ENCODE results near the gene ALPL. TPM values are rescaled to one million over a fixed set of nuclear protein-coding genes. Genes with fewer than 3 reads are reported as not detected.

Gene ALPL
- total RNA-seq, 1 donor from 2014 or later = 11.7 TPM

DNA sequence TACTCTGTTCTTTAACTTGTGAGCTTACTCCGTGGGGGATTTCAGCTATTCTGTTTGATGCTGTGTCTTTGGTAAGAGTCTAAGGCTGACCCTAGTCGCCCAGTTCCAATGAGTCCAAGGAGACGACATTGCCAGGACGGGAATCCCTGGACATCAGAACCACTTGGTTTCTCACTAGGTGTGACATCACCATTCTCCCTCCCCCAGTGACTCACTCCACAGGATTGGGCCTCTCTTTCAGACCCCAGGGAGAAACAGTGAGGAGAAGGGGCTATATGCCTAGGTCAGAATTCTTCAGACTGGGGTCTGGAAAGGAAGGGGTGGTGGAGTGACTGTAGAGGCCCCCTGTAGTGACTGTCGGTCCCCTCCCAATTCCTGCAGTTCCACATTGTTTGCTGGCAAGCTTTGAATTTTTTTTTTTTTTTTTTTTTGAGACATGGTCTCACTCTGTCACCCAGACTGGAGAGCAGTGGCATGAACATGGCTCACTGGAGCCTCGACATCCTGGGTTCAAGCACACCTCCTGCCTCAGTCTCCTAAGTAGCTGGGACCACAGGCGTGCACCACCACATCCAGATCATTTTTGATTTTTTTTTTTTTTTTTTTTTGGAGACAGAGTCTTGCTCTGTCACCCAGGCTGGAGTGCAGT, 21.3 kb downstream of the ALPL start:
- H3K4me3 Mint-ChIP-seq (ENCODE audit: unreplicated experiment) = no peak overlapping the region

GRCh38 chr1:21531241-21531640, 22.0 kb downstream of the ALPL start:
- H3K9me3 Mint-ChIP-seq (ENCODE audit: unreplicated experiment) = no peaks in the 10 kb centered on the region
- TF ChIP-seq, protein P1, sequence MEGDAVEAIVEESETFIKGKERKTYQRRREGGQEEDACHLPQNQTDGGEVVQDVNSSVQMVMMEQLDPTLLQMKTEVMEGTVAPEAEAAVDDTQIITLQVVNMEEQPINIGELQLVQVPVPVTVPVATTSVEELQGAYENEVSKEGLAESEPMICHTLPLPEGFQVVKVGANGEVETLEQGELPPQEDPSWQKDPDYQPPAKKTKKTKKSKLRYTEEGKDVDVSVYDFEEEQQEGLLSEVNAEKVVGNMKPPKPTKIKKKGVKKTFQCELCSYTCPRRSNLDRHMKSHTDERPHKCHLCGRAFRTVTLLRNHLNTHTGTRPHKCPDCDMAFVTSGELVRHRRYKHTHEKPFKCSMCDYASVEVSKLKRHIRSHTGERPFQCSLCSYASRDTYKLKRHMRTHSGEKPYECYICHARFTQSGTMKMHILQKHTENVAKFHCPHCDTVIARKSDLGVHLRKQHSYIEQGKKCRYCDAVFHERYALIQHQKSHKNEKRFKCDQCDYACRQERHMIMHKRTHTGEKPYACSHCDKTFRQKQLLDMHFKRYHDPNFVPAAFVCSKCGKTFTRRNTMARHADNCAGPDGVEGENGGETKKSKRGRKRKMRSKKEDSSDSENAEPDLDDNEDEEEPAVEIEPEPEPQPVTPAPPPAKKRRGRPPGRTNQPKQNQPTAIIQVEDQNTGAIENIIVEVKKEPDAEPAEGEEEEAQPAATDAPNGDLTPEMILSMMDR (IDR thresholded peaks at IDR 0.05; ENCODE audit: unreplicated experiment) = no peak
- H3K27ac Mint-ChIP-seq (ENCODE audit: unreplicated experiment) = no peak overlapping the region
- no peak for DNase-seq (ENCODE audit: low spot score)
- peaks cover 2% of the 10 kb centered on the region for H3K27me3 Mint-ChIP-seq (ENCODE audit: unreplicated experiment)
- no peaks in the 10 kb centered on the region for H3K36me3 Mint-ChIP-seq (ENCODE audit: low read depth, unreplicated experiment)
- H3K4me1 Mint-ChIP-seq (ENCODE audit: unreplicated experiment) = no peaks in the 10 kb centered on the region
- no peak overlapping the region for H3K4me3 Mint-ChIP-seq (ENCODE audit: unreplicated experiment)

More for the DNA sequence above, 21.3 kb downstream of the ALPL start:
- H3K4me1 Mint-ChIP-seq (ENCODE audit: unreplicated experiment) = peaks cover 1% of the 10 kb centered on the region
- H3K27me3 Mint-ChIP-seq (ENCODE audit: unreplicated experiment) = peaks cover 2% of the 10 kb centered on the region
- TF ChIP-seq, protein P1 (IDR thresholded peaks at IDR 0.05; ENCODE audit: unreplicated experiment) = no peak
- no peak for DNase-seq (ENCODE audit: low spot score)
- no peaks in the 10 kb centered on the region for H3K36me3 Mint-ChIP-seq (ENCODE audit: low read depth, unreplicated experiment)
- no peak overlapping the region for H3K27ac Mint-ChIP-seq (ENCODE audit: unreplicated experiment)
- no peaks in the 10 kb centered on the region for H3K9me3 Mint-ChIP-seq (ENCODE audit: unreplicated experiment)

DNA sequence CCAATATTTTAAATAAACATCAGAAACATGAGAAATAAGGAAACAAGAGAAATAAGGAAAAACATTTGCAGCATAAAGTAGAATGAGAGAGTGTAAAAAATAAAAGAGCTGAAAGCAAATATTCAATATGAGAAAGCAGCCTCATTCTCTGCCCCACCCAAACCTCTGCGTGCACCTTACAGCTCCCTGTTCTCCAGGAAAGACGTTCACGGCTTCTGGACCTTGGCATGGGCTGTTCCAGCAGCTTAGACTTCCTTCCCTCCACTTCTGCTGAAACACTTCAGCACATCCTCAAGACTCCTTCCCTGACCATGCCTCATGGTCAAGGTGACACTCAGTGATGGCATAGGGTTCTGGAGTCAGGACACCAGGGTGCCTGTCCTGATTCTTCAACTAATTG, 23.3 kb downstream of the ALPL start:
- no peak overlapping the region for H3K27ac Mint-ChIP-seq (ENCODE audit: unreplicated experiment)
- DNase-seq (ENCODE audit: low spot score) = no peak
- H3K36me3 Mint-ChIP-seq (ENCODE audit: low read depth, unreplicated experiment) = no peaks in the 10 kb centered on the region

DNA sequence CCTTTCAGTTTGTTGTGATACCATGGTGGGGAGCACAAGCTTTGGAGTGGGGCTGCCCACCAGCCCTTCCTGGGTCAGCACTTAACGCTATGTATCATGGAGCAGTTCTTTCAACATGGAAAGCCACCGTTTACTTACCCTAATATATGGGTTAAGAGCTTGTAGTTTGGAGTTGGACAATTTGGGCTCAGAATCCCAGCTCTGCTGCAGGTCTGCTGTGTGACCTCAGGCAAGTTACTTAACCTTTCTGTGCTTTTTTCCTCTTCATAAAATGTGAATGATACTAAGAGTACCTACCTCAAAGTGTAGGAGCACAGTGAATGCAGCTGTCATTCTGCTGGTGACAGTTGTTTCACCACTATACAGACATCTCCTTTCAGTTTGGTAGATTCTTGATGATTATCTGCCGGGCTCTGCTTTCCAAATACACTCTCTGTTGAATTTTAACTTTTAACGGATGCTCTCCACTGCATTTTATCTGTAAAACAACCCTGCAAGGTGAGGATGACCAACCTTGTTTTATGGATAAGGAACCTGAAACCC, 23.8 kb downstream of the ALPL start:
- Mint-ChIP-seq H3K4me1 (ENCODE audit: unreplicated experiment) (no peaks in the 10 kb centered on the region), H3K27ac (ENCODE audit: unreplicated experiment) (no peak overlapping the region), H3K36me3 (ENCODE audit: low read depth, unreplicated experiment) (no peaks in the 10 kb centered on the region), H3K27me3 (ENCODE audit: unreplicated experiment) (peaks cover 2% of the 10 kb centered on the region), H3K4me3 (ENCODE audit: unreplicated experiment) (no peak overlapping the region), H3K9me3 (ENCODE audit: unreplicated experiment) (no peaks in the 10 kb centered on the region)
- TF ChIP-seq, protein P1 (IDR thresholded peaks at IDR 0.05; ENCODE audit: unreplicated experiment) = no peak
- DNase-seq (ENCODE audit: low spot score) = no peak

More for the DNA sequence above, 23.3 kb downstream of the ALPL start:
- Mint-ChIP-seq H3K9me3 (ENCODE audit: unreplicated experiment) (no peaks in the 10 kb centered on the region), H3K27me3 (ENCODE audit: unreplicated experiment) (peaks cover 2% of the 10 kb centered on the region), H3K4me3 (ENCODE audit: unreplicated experiment) (no peak overlapping the region), H3K4me1 (ENCODE audit: unreplicated experiment) (no peaks in the 10 kb centered on the region)
- TF ChIP-seq, protein P1 (IDR thresholded peaks at IDR 0.05; ENCODE audit: unreplicated experiment) = no peak

- Mint-ChIP-seq H3K4me1 (ENCODE audit: unreplicated experiment) (no peaks in the 10 kb centered on the region), H3K36me3 (ENCODE audit: low read depth, unreplicated experiment) (no peaks in the 10 kb centered on the region), H3K27ac (ENCODE audit: unreplicated experiment) (no peak overlapping the region), H3K4me3 (ENCODE audit: unreplicated experiment) (no peak overlapping the region), H3K9me3 (ENCODE audit: unreplicated experiment) (no peaks in the 10 kb centered on the region), H3K27me3 (ENCODE audit: unreplicated experiment) (peaks cover 2% of the 10 kb centered on the region)
- TF ChIP-seq, protein P1 (IDR thresholded peaks at IDR 0.05; ENCODE audit: unreplicated experiment) = no peak
- DNase-seq (ENCODE audit: low spot score) = no peak
Observed at GRCh38 chr1:21534146-21534545, 24.9 kb downstream of the ALPL start.
